Testis (tissue), 3 donors: ENCODE results near the gene LPCAT3. TPM values are rescaled to one million over a fixed set of nuclear protein-coding genes. Genes with fewer than 3 reads are reported as not detected.

Experiments
- DNase-seq: peaks from one replicate; pipeline ENCODE4 v3.0.0-alpha.2; 2019
- H3K27ac ChIP-seq, 2 donors: fragments of 200-600 bp; sonication (generic); one replicate each; pipeline ENCODE4 v1.5.1; 2019
- H3K27me3 ChIP-seq: fragments of 200-600 bp; sonication (generic); one replicate; pipeline ENCODE4 v1.5.1; 2019
- H3K36me3 ChIP-seq: fragments of 200-600 bp; sonication (generic); one replicate; pipeline ENCODE4 v1.5.1; 2017; ENCODE audit warnings: low read depth; ENCODE audit errors: missing control alignments
- H3K4me1 ChIP-seq: fragments of 200-600 bp; sonication (generic); one replicate; pipeline ENCODE4 v1.5.1; 2019
- H3K4me3 ChIP-seq, 2 donors: fragments of 200-600 bp; sonication (generic); one replicate each; pipeline ENCODE4 v1.5.1; 2017 to 2019
- H3K9me3 ChIP-seq: fragments of 200-600 bp; sonication (generic); one replicate; pipeline ENCODE4 v1.5.1; 2017
- CTCF ChIP-seq, 3 experiments: fragments of 450-650 bp in 2 of 3; fragments of 200-600 bp in 1 of 3; sonication (generic) in 1 of 3; IDR thresholded peaks; one replicate each; pipeline ENCODE4 v1.5.1; 2016 to 2019; ENCODE audit warnings: antibody characterized with exemption in 3 of 3, mild to moderate bottlenecking in 2 of 3, moderate library complexity in 1 of 3
- POLR2A ChIP-seq: fragments of 450-650 bp; IDR thresholded peaks from one replicate; pipeline ENCODE4 v1.6.1; 2017; ENCODE audit warnings: antibody characterized with exemption, mild to moderate bottlenecking, moderate library complexity
- WGBS, 2 donors: methylation state at CpG; one replicate each; pipeline ENCODE4 v1.1.5; 2018; 5-methylcytosine and 5-hydroxymethylcytosine counted together
- intact Hi-C: fragments of 100-400 bp; cut with DNase I; formaldehyde crosslinking; loops from one replicate; pipeline ENCODE4 v1.15.1; 2023; ENCODE audit warnings: low total_unique reads
- polyA plus RNA-seq: library from polyadenylated mRNA; stranded (reverse); fragments of 350-450 nt; fragmentation: Illumina TruSeq; extraction: RNeasy Lipid Tissue Mini Kit (QIAGEN cat#74804); gene quantifications from one replicate; pipeline ENCODE4 v1.2.3, GENCODE V29; 2014; ENCODE audit warnings: low read depth, low replicate concordance; ENCODE audit not compliant: insufficient read depth
- total RNA-seq, 2 donors: library from RNA; depleted of rRNA; stranded (reverse); fragments of >200 nt; gene quantifications; one replicate each; pipeline ENCODE4 v1.2.3, GENCODE V29; 2016

The LPCAT3 gene
- total and polyA plus RNA-seq, 3 donors from 2014 or later: 26.0 to 33.2 (median 30.2) TPM

DNA sequence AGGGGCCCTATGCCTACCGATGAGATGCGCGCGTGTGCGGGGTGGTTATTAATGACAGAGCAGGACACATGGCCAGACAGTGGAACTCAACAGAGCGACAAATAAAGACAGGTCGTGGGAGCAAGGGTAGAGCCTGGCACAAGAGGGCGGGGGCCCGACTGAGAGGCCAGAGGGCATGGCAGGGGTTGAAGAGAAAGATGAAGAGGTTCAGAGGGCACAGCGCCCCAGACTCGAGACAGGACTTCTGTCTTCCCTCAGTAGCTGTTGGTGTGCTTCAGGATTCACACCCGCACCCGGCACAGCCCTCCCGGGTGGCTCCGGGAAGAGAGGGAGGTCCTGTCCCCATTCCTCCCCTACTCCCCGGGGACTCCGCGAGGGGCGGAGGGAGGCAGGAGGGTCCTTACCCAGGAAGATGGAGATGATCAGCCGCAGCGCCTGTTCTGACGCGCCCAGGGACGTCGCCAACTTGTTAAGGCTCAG lies 366 bp downstream of the LPCAT3 start:
- H3K9me3 ChIP-seq: no peaks in the 10 kb centered on the region
- 0 to 4% methylated on average over 10 to 22 of the region's 25 CpGs for WGBS, 2 donors
- no peak for TF ChIP-seq POLR2A
- no peak for TF ChIP-seq CTCF (IDR thresholded peaks at IDR 0.05)
- intact Hi-C loops: no loop called here
- H3K4me1 ChIP-seq: peaks cover 9% of the 10 kb centered on the region
- no peaks in the 10 kb centered on the region for H3K36me3 ChIP-seq
- peak overlapping the region; percentile 72 to 81 for H3K4me3 ChIP-seq
- DNase-seq: peak; percentile 28
- no peaks in the 10 kb centered on the region for H3K27me3 ChIP-seq
- H3K27ac ChIP-seq: peak overlapping the region; percentile 66 to 84

- DNase-seq: no peak
- Histone ChIP-seq H3K9me3 (no peaks in the 10 kb centered on the region), H3K4me1 (peaks cover 9% of the 10 kb centered on the region), H3K36me3 (no peaks in the 10 kb centered on the region), H3K27me3 (no peaks in the 10 kb centered on the region), H3K4me3 (peak overlapping the region in 1 of 2 donors; percentile 81), H3K27ac (no peak overlapping the region)
- WGBS, 2 donors: 60 to 69% methylated on average over 6 of the region's 6 CpGs
- no peak for TF ChIP-seq POLR2A
- TF ChIP-seq CTCF (IDR thresholded peaks at IDR 0.05): no peak
- intact Hi-C loops: no loop called here
Observed at GRCh38 chr12:7016958-7017571, 1.2 kb downstream of the LPCAT3 start.

DNA sequence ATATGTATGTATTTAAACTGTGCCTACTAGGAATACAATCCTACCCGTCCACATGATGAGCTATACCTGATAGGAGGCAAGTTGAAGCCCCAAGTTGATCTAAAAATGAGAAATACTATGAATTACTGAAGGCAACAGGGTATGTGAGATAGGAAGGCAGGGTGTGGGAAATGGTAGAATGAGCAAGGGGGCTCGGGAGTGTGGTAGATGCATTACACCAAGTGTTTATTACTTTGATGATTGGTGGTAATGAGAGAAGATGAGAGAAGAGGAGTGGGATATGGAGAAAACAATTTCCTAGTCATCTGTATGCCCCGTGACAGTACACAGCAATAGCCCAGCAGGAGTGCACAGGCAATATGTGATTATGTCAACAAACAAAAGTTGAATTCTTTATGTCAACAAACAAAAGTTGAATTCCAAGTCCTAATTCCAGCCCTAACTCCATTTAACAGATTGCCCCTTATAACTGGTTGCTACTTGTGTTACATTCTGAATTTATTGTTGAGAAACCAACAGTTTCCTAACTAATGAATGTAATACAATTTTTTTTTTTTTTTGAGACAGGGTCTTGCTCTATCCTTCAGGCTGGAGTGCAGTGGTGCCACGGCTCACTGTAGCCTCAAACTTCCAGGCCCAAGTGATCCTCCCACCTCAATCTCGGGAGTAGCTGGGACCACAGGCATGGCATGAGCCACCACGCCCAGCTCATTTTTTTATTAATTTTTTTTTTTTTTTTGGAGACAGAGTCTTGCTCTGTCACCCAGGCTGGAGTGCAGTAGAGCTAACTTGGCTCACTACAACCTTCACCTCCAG lies 2.5 kb downstream of the LPCAT3 start:
- peaks cover 9% of the 10 kb centered on the region for H3K4me1 ChIP-seq
- H3K36me3 ChIP-seq: no peaks in the 10 kb centered on the region
- H3K27me3 ChIP-seq: no peaks in the 10 kb centered on the region
- TF ChIP-seq CTCF (IDR thresholded peaks at IDR 0.05) (no peak), POLR2A (no peak)
- H3K27ac ChIP-seq: no peak overlapping the region
- WGBS, 2 donors: 80 to 88% methylated on average over 6 of the region's 6 CpGs
- no peak for DNase-seq
- no peaks in the 10 kb centered on the region for H3K9me3 ChIP-seq
- H3K4me3 ChIP-seq: no peak overlapping the region
- intact Hi-C loops: no loop called here

GRCh38 chr12:7013101-7013500 lies 5.2 kb downstream of the LPCAT3 start:
- intact Hi-C loops: no loop called here
- Histone ChIP-seq H3K9me3 (no peaks in the 10 kb centered on the region), H3K36me3 (no peaks in the 10 kb centered on the region), H3K27ac (no peak overlapping the region), H3K27me3 (no peaks in the 10 kb centered on the region), H3K4me3 (no peak overlapping the region), H3K4me1 (peaks cover 9% of the 10 kb centered on the region)
- DNase-seq: no peak
- TF ChIP-seq CTCF (IDR thresholded peaks at IDR 0.05) (no peak), POLR2A (no peak)
- 92 to 99% methylated on average over 3 of the region's 3 CpGs for WGBS, 2 donors
